ENCODE data around the gene PDZD4.
A peak's percentile ranks its signal among the peaks of the same experiment; 100 is the strongest.

PDZD4 gene

DNA sequence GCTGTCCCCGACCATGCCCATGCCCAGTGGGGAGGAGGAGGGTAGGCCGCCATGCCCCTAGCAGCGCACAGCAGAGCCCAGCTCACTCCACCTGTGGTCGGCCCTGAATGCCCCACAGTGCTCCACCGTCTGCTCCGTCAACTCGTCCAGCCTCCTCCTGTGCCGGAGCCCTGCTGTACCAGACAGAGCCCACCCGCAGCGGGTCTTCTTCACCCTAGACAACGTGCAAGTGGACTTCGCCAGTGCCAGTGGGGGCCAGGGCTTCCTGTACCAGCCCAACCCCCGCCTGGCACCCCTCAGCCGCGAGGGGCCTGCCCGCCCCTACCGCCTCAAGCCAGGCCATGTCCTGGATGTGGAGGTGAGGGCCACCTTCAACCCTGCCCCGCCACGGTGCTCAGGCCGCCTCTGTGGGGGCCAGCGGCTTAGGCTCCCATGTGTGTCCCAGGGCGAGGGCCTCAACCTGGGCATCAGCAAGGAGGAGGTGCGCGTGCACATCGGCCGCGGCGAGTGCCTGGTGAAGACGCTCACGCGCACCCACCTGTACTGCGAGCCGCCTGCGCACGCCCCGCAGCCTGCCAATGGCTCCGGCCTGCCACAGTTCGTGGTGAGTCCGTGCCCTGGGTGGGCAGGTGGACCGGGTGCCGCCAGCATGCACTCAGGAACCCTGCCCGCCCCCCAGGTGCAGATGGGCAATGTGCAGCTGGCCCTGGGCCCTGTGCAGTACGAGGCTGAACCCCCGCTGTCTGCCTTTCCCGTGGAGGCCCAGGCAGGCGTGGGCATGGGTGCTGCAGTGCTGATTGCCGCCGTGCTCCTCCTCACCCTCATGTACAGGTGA is 56.4 kb downstream of the PDZD4 start:
- no peak for DNase-seq

DNA sequence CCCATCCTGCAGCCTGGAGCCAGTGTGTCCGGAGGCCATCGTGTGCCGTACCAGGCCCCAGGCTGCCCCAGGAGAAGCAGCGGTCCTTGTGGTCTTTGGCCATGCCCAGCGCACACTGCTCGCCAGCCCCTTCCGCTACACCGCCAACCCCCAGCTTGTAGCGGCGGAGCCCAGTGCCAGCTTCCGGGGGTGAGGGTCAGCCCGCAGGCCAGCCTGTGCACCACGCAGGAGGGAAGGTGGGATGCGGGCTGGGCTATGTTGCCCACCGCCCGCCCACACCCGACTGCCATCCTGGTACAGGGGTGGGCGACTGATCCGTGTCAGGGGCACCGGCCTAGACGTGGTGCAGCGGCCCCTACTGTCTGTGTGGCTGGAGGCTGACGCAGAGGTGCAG is 57.1 kb downstream of the PDZD4 start:
- no peak for DNase-seq

DNA sequence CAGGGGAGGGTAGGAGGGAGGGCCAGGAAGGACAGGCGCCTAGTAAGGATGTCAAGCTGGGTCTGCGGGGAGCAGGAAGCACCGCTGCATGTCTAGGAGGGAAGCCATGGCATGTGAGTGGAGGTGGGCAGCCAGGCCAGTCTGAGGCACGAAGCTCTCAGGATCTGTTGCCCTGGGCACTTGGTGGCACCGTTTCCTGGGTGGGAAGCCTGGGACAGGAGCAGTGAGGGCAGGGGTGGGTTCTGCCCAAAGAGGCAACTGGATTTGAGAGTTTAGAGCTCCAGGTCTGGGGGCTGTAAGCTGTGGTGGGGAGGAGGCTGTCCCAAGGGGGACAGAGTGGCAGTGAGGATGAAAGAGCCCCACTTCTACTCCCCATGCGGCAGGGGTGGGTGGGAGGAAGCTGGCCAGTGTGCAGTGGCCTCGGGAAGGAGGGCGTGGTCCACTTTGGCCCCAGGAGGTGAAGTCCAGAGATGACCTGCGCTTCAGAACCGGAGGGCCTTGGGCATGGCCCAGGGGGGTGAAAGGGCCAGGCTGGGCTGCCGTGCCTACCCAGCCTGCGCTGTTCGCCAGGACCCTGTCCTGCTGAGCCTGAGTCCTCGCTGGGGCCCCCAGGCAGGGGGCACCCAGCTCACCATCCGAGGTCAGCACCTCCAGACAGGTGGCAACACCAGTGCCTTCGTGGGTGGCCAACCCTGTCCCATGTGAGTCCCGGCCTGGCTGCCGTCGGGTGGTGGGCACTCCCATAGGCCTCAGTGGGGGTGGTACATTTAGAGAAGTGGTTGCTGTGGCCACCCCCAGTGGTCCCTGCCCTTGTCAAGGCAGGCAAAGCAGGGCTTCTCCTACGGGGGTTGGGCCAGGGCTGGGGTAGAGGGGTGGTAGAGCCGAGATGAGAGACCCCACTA is 57.8 kb downstream of the PDZD4 start:
- no peak for DNase-seq

DNA sequence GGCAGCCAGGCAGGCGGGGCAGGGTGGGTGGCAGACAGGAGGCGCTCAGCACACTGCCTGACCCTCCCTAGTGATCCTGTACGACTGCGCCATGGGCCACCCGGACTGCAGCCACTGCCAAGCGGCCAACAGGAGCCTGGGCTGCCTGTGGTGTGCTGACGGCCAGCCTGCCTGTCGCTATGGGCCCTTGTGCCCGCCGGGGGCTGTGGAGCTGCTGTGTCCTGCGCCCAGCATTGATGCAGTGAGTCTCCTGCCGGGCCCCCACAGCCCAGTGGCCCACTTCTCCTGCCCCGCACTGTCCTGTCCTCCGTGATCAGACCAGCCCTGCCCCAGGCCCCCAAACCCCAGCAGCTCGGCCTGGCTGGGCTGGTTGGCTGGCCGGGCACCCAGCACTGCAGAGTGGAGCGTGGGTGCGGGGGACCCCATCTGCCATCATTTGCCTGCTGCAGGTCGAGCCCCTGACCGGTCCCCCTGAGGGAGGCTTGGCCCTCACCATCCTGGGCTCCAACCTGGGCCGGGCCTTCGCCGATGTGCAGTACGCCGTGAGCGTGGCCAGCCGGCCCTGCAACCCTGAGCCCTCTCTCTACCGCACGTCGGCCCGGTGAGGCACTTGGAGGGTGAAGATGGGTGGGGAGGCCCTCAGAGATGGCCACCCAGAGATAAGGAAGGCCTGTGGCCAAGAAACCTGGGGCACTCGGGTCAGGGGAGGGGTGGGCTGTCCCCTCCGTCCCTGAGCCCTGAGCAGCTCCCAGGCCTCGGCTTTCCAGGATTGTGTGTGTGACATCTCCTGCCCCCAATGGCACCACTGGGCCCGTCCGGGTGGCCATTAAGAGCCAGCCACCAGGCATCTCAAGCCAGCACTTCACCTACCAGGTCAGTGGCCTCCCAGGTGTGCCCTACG is 58.7 kb downstream of the PDZD4 start:
- no peak for DNase-seq

GRCh38 chrX:153770601-153771414 is 59.5 kb downstream of the PDZD4 start:
- DNase-seq = no peak

- peak in 4 of 56 donors; percentile 21 to 46 (median 31) for DNase-seq
These were observed 60.3 kb downstream of the PDZD4 start for GRCh38 chrX:153769865-153770600.

- DNase-seq = no peak
These were observed 61.0 kb downstream of the PDZD4 start for GRCh38 chrX:153769158-153769864.

- DNase-seq = no peak
These were observed 61.8 kb downstream of the PDZD4 start for GRCh38 chrX:153768311-153769157.

DNA sequence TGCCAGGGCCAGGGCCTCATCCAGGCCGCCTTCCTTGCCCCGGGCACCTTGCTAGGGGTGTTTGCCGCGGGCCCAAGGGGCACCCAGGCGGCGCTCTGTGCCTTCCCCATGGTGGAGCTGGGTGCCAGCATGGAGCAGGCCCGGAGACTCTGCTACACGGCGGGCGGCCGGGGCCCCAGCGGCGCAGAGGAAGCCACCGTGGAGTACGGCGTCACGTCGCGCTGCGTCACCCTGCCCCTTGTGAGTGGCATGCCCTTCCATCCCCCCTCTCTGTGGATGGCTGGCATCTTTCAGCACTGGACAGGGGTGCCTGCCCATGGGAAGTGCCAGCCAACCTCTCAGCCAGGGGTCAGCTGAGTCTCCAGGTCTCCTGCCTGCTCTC is 62.7 kb downstream of the PDZD4 start:
- DNase-seq = no peak

DNA sequence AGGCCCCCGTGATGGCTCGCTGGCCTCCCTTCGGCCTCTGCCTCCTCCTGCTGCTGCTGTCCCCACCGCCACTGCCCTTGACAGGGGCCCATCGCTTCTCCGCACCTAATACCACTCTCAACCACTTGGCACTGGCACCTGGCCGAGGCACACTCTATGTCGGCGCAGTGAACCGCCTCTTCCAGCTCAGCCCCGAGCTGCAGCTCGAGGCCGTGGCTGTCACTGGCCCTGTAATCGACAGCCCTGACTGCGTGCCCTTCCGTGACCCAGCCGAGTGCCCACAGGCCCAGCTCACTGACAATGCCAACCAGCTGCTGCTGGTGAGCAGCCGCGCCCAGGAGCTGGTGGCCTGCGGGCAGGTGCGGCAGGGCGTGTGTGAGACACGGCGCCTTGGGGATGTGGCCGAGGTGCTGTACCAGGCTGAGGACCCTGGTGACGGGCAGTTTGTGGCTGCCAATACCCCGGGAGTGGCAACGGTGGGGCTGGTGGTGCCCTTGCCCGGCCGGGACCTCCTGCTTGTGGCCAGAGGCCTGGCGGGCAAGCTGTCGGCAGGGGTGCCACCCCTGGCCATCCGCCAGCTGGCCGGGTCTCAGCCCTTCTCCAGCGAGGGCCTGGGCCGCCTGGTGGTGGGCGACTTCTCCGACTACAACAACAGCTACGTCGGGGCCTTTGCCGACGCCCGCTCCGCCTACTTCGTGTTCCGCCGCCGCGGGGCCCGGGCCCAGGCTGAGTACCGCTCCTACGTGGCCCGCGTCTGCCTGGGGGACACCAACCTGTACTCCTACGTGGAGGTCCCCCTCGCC is 63.3 kb downstream of the PDZD4 start:
- DNase-seq = no peak

DNA sequence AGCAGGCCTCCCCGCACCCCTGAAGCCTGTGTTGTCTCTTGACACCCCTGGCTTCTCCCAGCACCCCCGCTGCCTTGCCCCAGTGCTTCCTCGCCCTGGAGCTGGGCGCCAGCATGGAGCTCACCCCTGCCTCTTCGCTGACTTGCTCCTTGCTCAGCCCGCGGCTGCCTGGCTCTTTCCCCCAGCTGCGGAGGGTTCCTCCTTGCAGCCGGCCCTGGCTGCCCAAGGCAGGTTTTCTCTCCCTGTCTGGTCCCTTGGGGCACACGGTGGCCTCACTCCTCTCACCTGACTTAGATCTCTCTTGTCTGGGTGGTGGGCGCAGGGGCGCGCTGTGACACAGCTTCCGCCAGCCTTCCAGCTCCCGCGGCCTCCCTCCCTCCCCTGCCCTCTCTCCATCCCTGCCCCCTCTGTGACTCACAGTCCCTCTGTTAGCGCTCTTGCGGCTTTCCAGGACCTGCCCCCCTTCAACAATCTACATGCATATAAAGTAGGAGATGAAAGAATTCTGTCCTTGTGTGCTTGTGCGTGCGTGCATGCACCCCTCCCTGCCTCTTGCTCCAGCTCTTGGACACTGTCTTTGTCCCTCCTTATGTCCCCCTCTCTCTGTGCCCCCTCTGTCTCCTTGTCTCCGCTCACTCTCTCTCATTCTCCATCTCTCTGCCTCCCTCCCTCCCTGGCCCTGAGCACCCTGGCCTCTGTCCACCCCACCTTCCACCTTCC is 64.1 kb downstream of the PDZD4 start:
- DNase-seq = peak in 37 of 56 donors; percentile 9 to 81 (median 42)

- DNase-seq = peak in 55 of 56 donors; percentile 35 to 98 (median 89)
These were observed 64.9 kb downstream of the PDZD4 start for GRCh38 chrX:153765138-153766079.

DNA sequence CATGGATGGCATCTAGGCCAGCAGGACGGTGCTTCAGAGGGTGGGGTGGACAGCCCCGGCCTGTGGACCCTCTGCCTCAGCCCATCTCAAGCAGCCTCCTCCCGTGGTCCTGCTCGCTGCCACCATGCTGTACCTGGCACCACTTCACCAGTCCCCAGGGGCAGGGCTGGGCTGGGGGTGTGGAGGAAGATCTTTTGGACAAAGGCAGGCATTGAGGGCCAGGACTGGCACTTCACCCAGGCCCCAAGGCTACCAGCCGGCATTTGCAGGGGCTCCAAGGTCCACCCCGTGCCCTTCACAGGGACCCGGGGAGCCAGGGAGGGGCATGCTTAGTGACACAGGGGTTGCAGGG is 65.6 kb downstream of the PDZD4 start:
- DNase-seq = peak in 2 of 56 donors; percentile 31 to 93

- DNase-seq = peak in 55 of 56 donors; percentile 11 to 94 (median 78)
These were observed 66.2 kb downstream of the PDZD4 start, which contains the start of gene PLXNB3 for GRCh38 chrX:153763989-153764755. Gene PLXNB3, plus strand, starts transcription at chrX:153764249. Its CDS starts 1,287 bp downstream, at chrX:153765536.
